ENCODE results near the gene PLXNA2.

DNA sequence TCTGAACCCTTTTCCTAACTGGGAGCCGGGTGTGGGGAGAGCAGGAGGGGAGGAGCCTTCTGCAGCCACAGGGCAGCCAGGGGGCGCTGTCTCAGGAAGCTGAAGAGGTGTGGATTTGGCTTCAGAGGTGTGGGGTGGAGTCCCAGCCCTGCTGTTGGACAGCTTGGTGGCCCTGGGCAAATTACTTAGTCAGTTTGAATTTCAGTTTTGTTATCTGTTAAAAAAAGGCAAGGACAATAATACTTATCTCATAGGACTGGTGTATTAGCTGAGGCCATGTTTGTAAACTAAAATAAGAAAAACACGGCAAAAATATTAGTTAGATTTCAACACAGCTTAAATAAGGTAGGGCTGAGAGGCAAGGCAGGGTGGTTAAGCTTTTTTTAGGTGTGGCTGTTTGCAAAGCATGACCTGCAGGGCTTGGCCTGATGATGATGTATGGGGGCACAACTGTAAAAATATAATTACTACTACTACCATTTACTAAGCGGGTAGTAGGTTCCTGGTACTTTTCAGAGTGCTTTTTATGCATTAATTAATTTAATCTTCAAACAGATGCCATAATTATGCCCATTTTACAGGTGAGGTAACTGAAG is 111.8 kb downstream of the PLXNA2 start:
- TF ChIP-seq, protein P1, sequence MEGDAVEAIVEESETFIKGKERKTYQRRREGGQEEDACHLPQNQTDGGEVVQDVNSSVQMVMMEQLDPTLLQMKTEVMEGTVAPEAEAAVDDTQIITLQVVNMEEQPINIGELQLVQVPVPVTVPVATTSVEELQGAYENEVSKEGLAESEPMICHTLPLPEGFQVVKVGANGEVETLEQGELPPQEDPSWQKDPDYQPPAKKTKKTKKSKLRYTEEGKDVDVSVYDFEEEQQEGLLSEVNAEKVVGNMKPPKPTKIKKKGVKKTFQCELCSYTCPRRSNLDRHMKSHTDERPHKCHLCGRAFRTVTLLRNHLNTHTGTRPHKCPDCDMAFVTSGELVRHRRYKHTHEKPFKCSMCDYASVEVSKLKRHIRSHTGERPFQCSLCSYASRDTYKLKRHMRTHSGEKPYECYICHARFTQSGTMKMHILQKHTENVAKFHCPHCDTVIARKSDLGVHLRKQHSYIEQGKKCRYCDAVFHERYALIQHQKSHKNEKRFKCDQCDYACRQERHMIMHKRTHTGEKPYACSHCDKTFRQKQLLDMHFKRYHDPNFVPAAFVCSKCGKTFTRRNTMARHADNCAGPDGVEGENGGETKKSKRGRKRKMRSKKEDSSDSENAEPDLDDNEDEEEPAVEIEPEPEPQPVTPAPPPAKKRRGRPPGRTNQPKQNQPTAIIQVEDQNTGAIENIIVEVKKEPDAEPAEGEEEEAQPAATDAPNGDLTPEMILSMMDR (IDR thresholded peaks at IDR 0.05) = peak; percentile 57 to 90 (median 86)
- TF ChIP-seq POLR2AphosphoS5 (IDR thresholded peaks at IDR 0.05) (peak; percentile 73), POLR2A (IDR thresholded peaks at IDR 0.05) (no peak)
